Sigmoid colon (tissue), 3 donors: ENCODE measurements around the gene PGS1.

Experiments
- POLR2A ChIP-seq, 2 donors: fragments of 450-650 bp; IDR thresholded peaks; one replicate each; pipeline ENCODE4 v1.6.1; 2016; ENCODE audit warnings: antibody characterized with exemption in 2 of 2, mild to moderate bottlenecking in 2 of 2, moderate library complexity in 2 of 2
- TF ChIP-seq, protein P1 (sequence below), 4 experiments: fragments of 450-650 bp in 3 of 4; fragments of 200-600 bp in 1 of 4; IDR thresholded peaks; one replicate each; pipeline ENCODE4 v1.5.1; 2016 to 2019; ENCODE audit warnings: antibody characterized with exemption in 4 of 4, mild to moderate bottlenecking in 3 of 4, moderate library complexity in 2 of 4

DNA sequence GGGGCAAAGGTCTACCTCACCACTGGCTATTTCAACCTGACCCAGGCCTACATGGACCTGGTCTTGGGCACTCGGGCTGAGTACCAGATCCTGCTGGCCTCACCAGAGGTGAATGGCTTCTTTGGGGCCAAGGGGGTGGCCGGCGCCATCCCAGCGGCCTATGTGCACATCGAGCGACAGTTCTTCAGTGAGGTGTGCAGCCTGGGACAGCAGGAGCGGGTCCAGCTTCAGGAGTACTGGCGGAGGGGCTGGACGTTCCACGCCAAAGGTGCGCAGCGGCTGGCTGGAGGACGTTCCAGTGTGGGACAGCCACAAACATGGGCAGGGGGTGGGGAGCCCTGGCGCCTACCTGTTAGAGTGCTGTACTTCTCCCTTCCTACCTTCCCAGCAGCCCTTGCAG is 25.4 kb downstream of the PGS1 start:
- TF ChIP-seq, protein P1, sequence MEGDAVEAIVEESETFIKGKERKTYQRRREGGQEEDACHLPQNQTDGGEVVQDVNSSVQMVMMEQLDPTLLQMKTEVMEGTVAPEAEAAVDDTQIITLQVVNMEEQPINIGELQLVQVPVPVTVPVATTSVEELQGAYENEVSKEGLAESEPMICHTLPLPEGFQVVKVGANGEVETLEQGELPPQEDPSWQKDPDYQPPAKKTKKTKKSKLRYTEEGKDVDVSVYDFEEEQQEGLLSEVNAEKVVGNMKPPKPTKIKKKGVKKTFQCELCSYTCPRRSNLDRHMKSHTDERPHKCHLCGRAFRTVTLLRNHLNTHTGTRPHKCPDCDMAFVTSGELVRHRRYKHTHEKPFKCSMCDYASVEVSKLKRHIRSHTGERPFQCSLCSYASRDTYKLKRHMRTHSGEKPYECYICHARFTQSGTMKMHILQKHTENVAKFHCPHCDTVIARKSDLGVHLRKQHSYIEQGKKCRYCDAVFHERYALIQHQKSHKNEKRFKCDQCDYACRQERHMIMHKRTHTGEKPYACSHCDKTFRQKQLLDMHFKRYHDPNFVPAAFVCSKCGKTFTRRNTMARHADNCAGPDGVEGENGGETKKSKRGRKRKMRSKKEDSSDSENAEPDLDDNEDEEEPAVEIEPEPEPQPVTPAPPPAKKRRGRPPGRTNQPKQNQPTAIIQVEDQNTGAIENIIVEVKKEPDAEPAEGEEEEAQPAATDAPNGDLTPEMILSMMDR (IDR thresholded peaks at IDR 0.05): no peak
- TF ChIP-seq POLR2A (IDR thresholded peaks at IDR 0.05): no peak
